Fibroblast of peridontal ligament (primary cell): Measurements from ENCODE around the gene PNKP.
"Not testable (repeated sequence)": the region's sequence is repeated elsewhere in the genome, so short reads cannot be mapped to it uniquely, and the experiment has no call there.

Experiments used
- DNase-seq: peaks from one replicate; pipeline ENCODE4 v3.0.0-alpha.2; 2010; ENCODE audit errors: extremely low read depth

Gene PNKP

DNA sequence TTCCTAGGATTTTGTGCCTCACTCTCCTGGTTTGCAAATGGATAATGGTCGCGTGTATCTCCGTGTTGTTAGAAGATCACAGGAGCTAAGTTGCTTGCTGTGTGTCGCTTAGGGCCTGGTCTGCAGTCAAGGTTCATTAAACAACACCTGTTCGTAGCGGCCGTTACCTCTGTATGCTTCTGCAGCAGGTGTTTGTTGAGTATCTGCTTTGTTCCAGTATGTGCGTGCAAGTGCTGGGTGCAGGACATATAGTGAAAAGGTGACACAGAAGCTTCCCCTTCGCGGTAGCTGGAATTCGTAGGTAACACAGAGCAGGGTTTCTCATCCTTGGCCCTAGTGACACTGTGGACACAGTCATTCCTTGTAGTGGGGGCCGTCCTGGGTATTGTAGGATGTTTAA, 43.9 kb downstream of the PNKP start:
- DNase-seq = no peak

DNA sequence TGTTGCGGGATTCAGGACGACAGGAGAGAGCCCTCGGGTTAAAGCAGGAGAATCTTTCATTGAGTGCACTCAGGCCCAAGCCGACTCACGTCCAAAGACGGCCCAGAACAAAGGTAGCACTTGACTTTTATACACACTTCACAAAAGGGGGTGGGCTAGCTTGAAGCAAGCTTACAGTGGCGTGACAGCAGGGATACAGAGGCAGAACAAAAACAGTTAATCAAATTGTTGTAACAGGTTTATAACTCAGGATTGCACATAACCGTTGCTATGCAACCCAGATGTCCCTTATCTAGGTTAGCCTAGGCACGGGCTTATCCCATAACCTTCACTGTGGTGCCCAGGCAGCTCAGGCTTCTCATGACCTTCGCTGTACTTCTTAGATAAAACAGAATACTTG, 47.3 kb downstream of the PNKP start:
- no peak for DNase-seq

DNA sequence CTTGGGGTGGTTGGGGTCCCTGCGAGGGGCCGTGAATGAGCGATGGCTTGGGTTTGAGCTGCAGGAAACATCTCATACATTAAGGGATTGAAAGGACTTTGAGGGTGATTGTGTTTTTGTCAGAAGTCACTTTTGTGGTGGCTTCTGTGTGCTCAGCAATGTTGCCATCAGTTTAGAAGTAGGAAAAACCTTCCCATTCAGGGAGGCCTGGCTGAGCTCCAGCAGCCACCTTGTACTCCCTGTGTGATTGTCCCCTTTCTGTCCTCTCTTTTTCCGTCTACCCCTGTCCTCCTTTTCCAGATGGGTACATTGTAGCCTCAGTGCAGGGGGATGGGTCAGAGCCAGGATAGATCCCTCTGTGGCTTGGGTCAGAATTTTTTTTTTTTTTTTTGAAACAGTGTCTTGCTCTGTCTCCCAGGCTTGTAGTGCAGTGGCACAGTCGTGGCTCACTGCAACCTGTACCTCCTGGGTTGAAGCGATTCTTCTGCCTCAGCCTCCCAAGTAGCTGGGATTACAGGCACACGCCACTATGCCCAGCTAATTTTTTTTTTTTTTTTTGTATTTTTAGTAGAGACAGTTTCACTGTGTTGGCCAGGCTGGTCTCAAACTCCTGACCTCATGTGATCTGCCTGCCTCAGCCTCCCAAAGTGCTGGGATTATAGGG, 47.8 kb downstream of the PNKP start:
- not testable (repeated sequence) for DNase-seq

DNA sequence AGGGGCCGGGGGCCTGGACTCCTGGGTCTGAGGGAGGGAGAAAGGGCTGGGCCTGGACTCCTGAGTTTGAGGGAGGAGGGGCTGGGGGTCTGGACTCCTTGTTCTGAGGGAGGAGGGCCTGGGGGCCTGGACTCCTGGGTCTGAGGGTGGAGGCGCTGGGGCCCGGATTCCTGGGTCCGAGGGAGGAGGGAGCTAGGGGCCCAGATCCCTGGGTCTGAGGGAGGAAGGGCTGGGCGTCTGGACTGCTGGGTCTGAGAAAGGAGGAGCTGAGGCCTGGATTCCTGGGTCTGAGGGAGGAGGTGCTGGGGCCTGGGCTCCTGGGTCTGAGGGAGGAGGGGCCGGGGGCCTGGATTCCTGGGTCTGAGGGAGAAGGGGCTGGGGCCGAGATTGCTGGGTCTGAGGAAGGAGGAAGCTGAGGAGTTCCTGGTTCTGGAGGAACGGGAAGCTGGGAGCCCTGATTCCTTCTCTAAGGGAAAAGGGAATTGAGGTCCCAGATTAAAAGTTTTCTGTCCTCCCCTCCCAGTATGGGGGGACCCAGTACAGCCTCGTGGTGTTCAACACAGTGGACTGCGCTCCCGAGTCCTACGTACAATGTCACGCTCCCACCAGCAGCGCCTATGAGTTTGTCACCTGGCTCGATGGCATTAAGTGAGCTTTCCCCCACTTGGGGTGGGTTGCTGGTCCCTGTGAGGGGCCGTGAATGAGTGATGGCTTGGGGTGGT, 48.6 kb downstream of the PNKP start:
- DNase-seq = no peak

DNA sequence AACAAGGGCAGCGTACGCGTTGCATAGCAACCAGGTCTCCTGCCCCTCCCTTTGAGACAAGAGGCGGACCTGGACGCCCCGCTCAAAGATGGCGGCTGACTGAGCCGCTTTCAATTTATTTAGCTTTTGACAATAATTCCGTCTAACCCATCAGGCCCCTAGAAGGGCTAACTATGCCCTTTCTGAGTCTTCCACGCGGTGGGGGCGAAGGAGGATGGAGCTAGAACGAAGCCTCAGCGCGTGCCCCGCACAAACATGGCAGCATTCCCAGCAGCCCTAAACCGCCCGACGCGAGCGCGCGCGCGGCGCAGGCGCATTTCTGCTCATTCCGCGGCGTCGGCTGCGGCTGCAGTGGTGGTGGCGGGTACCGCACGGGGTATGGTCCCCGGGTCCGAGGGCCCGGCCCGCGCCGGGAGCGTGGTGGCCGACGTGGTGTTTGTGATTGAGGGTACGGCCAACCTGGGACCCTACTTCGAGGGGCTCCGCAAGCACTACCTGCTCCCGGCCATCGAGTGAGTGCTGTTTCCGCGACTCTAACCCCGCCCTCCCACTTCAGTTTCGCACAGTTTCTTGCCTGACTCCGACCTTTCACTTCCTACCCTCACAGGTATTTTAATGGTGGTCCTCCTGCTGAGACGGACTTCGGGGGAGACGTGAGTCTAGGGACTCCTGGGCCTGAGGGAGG, 49.3 kb downstream of the PNKP start, which contains the start of gene MED25:
Gene MED25 (plus strand): TSS at position 326 of the 685 bp plus-strand sequence. CDS start 53 bp downstream, at position 379.
- peak; percentile 87 for DNase-seq

DNA sequence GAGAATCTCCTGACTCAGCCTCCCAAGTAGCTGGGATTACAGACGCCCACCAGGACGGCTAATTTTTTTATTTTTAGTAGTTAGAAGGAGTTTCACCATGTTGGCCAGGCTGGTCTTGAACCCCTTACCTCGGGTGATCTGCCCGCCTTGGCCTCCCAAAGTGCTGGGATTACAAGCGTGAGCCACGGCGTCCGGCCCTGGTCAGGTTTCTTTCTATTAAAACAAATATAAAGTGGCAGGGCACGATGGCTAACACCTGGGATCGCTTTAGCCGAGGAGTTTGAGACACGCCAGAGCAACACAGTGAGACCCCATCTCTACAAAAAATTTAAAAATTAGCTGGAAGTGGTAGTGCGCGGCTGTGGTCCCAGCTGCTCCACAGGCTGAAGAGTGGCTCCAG, 50.8 kb downstream of the PNKP start:
- DNase-seq = no peak

DNA sequence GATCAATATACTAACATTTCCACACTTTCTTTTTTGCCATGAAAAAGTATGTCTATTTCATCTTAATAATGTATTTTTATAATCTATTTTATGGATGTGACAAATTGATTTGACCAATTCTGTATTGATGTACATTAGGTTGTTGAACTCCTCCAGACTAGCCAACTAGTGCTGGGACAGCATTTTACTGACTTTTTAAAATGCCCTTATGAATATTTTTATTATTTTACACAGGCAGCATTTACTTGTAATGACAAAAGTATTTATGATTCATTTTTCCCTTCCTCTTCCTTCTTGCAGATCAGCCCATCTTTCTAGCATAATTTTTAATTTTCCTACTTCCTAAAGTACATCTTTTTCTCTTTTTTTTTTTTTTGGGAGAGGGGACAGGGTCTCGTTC, 53.4 kb downstream of the PNKP start:
- DNase-seq = no peak

DNA sequence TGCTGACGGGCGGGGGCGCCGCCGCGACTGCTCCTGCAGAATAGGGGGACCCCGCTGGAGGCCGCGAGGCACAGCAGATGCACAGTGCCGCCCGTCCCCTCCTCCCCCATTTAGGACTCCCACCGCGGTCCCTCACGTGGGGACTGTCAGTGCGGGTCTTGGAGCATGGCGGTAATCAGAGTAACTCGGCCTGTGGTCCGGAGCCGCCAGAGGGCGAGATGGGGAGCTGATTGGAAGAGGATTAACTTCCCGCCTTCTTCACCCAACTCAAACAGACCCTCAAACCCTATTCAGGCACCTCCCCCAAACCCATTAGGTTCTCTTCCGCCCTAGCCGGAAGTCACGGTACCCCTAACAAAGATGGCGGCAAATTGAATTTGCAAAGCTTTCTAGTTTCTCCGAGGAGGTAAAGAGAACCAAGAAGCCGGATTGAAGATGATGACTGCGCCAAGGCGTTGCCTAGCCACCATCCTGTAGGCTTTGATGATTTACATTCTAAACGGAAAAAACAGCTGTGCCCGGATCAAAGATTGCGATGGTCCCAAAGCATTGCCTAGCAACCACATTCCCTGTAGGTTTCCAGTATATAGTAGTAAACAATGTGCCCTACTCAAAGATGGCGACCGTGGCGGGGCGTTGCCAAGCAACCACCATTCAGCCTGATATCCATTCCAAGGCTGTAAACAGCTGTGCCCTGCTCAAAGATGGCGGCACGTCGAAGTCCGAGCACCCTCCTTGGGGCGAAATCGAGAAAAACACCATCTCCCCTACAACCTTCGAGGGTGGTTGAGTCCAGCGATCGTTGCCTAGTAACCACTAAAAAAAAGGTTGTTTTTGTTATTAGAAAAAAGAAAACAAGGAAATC, 54.1 kb downstream of the PNKP start, which contains the start of gene FUZ:
Gene FUZ (minus strand): TSS at position 296 of the 865 bp plus-strand sequence. CDS start 186 bp downstream, at position 110.
- peak; percentile 99 for DNase-seq

DNA sequence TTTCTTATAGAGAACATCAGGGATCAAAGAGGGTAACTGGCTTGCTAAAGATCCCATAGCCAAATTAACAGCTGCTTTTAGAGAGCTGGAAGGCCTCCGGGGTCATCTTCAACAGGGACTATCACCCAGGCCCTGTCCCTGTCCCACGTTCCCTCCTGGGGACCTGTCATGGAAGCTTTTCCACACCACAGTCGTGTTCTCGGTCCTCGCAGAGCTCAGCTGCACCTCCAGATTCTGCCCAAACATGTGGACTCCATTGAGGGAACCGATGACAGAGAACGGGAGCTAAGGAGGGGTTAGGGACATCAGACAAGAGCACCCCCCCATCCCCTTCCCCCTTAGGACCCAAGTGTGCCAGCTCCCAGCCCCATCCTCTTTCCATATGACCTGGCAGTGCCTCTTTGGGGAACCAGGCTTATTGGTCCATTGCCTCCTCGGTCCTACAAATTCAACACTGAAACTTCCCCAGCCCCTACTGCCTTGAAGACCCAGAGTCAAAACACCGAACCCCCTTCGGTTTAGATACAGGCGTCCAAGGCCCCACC, 54.9 kb downstream of the PNKP start:
- no peak for DNase-seq

DNA sequence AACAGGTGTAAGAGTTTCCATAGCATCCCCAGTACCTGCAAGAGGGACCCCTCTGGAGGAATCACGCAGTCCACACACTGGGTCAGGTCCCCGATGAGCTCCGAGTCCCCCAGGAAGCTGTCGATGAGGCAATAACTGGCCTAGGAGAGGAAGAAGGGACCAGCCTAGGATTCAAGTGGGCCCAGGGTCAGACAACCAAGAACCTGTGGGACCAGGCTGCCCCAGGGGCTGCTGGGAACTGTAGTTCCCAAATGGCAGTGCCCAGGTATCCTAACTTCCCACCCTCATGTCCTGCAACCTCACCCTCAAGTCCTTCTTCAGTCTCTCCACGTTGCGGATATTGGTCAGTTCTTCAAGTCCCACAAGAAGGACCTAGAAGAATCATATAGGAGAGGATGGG, 56.0 kb downstream of the PNKP start:
- no peak for DNase-seq
